ENCODE results near the gene ARRDC3.
"Not testable (repeated sequence)": the region's sequence is repeated elsewhere in the genome, so short reads cannot be mapped to it uniquely, and the experiment has no call there.

DNA sequence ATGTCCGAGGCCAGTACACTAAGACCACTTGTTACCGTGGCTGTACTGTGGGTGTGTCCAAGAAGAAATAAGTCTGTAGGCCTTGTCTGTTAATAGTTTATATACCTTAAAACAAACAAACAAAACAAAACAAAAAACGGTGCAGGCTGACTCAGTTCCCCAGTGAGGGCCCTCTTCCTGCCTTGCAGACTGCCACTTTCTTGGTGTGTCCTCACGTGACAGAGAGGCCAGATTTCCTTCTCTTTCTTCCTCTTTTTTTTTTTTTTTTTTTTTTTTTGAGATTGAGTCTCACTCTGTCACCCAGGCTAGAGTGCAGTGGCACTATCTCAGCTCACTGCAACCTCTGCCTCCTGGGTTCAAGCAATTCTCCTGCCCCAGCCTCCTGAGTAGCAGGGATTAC, 28.2 kb downstream of the ARRDC3 start:
- TF ChIP-seq, protein P1, sequence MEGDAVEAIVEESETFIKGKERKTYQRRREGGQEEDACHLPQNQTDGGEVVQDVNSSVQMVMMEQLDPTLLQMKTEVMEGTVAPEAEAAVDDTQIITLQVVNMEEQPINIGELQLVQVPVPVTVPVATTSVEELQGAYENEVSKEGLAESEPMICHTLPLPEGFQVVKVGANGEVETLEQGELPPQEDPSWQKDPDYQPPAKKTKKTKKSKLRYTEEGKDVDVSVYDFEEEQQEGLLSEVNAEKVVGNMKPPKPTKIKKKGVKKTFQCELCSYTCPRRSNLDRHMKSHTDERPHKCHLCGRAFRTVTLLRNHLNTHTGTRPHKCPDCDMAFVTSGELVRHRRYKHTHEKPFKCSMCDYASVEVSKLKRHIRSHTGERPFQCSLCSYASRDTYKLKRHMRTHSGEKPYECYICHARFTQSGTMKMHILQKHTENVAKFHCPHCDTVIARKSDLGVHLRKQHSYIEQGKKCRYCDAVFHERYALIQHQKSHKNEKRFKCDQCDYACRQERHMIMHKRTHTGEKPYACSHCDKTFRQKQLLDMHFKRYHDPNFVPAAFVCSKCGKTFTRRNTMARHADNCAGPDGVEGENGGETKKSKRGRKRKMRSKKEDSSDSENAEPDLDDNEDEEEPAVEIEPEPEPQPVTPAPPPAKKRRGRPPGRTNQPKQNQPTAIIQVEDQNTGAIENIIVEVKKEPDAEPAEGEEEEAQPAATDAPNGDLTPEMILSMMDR (IDR thresholded peaks at IDR 0.05): not testable (repeated sequence)
- not testable (repeated sequence) for TF ChIP-seq EP300 (IDR thresholded peaks at IDR 0.05)
